HG03354 (cell line): ENCODE data around the gene KREMEN2.

ENCODE experiments used
- ATAC-seq: cut with Tn5 transposase; IDR thresholded peaks from one replicate; pipeline ENCODE4 v1.9.1; 2021; ENCODE audit warnings: mild to moderate bottlenecking; ENCODE audit not compliant: unreplicated experiment, poor library complexity, severe bottlenecking

Gene KREMEN2

GRCh38 chr16:3013998-3014690 lies 50.1 kb downstream of the KREMEN2 start:
- no peak for ATAC-seq

GRCh38 chr16:3014971-3015370 lies 50.9 kb downstream of the KREMEN2 start:
- no peak for ATAC-seq

DNA sequence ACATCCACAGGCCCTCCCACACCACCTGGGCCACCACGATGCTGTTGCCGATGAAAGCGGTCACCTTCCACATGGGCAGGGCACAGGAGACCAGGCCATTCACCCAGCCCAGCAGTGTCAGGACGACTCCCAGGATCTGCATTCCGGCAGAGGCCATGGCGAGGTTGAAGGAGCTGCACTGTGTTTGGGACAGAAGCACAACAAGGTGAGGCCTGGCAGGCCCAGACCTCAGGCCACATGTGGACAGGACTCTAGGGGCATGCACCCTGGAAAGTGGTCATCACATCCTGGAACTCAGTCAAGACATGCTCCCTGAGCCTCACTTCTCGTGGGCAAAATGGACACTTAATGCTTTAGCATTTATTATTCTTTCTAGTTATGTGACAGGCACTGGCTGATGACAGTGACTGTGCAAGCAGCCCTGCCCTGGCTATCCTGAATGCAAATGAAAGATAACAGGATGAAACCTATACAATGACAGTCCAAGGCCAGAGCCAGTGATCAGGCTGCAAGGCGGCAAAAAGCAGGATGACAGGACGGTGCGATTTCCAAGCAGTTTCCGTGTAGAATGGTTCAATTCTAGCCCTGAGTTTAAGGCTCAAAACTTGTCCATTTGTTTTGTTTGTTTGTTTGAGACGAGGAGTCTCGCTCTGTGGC lies 51.9 kb downstream of the KREMEN2 start:
- ATAC-seq: no peak

- ATAC-seq: no peak
Observed at GRCh38 chr16:3017344-3017743, 53.3 kb downstream of the KREMEN2 start.
